NCI-H146 (cell line): ENCODE data around the gene CEL.
"Not testable (repeated sequence)": the region's sequence is repeated elsewhere in the genome, so short reads cannot be mapped to it uniquely, and the experiment has no call there.

ENCODE experiments used
- DNase-seq: peaks from one replicate; lab custom pipeline; 2025; lab: John Stamatoyannopoulos, UW

CEL gene

DNA sequence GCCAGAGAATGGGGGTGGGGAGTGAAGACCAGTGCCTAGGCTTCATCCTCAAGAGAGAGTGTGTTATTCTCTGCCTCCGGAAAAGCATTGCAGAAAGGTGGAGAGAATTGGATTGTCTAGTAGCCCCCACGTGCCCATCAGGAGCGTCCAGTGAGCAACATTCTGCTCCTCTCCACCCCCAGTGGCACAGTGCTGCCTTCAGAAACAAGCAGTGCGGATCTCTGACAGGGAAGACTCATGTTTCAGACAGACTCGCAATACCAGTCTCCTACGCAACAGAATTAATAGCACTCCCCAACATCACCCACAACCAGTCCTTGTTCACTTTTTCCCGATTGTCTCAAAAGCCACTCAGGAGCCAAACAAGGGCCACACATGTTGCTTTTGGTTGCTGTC is 14.9 kb upstream of the CEL start:
- DNase-seq: no peak

DNA sequence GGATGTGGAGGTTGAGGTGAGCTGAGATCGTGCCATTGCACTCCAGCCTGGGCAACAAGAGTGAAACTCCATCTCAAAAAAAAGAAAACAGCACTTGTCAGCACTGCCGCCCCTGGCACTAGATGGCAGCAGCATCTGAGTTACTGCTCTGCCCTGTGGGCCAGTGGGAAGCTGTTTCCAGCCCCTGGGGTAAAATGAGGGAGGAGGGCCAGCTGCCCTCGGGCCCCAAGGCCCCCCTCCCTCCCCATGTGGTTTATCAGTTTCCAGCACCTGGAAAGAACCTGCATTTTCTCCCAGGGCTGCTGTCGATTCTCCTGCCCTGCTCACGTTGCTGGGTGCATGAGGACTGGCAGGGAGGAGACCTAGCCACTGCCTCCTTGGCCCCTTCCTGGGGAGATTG is 13.2 kb upstream of the CEL start:
- no peak for DNase-seq

DNA sequence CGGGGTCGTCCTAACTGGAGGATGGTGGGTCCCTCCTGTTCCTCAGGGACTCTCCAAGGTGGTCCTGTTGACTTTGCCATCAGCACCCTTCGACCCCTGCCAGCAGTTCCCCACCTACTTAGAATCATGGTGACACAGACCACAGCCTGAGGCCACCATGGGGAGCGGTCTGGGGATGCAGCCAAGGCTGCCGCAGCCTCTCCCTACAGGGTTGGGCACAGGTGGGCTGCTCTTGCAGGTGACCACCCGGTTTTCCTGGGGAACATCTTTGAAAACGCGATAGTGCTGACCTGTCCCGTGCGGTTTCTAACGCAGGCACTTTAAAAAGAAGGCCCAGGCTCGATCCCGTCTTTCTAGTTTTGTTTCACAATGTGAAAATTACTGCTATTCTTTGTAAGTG is 12.7 kb upstream of the CEL start:
- DNase-seq: no peak

DNA sequence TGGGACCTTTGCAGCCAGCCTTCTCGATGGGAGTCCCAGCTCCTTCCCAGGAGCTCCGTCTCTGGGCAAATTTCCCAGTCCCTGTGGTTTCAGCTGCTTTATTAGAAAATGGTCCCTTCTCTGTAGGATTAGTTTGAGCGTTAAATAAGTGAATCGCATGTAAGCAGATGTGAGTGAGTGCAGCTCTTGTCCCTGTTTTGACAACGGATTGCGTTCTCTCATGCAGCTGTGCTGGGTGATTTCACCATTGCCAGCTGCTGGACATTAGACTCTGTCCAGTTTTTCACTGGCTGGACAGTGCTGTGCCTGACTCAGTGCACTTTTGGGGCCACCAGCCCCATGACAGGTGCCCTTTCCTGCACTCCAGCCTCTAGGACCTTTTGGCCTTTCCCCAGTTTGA is 11.6 kb upstream of the CEL start:
- DNase-seq: no peak

DNA sequence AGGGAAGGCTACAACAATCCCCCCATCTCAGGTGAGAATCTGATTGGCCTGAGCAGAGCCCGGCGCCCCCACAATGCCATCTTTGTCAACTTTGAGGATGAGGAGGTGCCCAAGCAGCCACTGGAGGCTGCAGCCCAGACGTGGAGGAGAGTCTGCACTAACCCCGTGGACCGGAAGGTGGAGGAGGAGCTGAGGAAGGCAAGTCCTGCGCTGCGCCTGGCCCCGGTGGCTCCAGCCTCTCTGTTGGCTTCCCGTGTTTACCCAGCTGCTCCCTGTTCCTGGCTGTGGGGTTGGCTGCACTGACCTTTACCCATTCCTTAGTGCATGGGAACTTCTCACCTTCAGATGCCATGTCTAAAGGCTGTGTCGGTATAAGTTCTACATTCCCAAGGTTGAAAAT is 11.0 kb upstream of the CEL start:
- DNase-seq: no peak

DNA sequence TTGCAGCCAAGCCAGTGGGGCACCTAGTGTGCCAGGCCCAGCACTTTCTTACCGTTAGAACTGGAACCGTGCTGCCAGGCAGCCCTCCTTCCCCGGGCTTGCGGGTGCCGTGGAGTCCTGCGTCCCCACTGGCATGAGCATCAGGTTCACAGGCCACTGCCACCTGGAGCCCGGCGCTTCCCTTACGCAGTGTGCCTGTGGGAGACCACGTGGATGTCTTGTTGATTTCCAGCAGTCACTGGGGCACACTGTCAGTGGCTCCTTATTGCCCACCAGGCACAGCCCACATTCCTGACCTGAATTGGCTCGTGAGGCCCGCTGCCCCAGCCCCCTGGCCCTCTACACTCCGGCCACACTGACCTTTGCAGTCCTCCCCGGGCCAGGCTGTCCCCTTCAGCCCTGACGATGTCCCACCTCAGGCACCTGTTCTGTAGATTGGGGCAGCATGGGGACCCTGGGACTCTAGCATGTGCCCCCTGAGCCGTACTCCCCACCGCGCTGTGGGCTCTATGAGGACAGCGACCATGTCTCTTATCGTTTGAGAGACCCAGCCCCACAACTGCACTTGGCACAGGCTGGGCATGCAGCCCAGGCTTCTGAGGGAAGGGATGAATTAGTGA is 10.4 kb upstream of the CEL start:
- DNase-seq: no peak

DNA sequence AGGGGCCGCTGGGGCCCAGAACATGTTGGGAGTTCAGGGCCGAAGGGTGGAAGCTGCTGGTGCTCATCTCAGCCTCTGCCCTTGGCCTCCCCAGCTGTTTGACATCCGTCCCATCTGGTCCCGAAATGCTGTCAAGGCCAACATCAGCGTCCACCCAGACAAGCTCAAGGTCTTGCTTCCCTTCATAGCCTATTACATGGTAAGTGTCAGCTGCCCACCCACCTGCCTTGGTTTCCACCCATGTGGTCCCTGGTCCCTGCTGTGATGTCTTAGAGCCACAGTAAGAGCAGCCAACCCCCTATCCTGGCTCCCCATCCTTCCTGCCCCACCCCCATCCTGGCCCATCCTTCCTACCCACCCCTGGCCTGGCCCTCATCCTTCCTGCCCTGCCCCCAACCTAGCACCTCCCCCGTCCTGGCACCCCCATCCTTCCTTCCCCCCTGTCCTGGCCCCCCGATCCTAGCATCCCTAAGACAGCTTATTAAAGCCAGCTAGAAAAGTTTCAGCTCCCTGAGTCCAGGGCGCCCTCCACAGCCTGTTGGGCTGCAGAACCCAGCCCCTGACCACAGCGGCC is 9.7 kb upstream of the CEL start:
- no peak for DNase-seq

DNA sequence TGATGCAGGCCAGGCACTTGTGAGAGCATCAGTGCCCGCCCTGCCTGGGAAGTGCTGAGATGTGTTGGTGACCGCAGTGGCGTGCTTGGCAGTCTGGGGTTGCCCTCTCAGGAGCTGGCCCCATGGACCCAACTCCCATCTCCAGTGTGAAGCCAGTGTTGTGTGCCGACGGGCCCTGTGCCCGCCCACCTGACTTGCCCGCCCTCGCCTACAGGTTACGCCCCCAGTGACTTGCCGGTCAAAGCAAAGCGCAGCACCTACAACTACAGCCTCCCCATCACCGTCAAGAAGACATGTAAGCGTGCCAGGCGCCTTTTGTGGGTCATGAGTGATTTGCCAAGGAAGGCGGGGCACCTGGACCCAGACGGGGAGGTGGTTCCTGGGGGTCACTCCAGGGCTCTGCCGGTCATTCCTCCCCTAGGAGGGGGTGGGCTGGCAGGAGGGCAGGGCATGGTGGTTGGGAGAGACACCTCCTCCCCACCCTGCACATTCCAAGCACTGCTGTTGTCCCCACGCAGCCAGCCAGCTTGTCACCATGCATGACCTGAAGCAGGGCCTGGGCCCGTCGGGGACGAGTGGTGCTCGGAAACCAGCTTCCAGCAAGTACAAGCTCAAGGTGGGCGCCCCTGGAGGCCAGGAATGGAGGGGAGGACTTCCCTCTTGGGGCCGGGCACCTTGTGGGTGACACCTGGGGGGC is 7.4 kb upstream of the CEL start:
- no peak for DNase-seq

DNA sequence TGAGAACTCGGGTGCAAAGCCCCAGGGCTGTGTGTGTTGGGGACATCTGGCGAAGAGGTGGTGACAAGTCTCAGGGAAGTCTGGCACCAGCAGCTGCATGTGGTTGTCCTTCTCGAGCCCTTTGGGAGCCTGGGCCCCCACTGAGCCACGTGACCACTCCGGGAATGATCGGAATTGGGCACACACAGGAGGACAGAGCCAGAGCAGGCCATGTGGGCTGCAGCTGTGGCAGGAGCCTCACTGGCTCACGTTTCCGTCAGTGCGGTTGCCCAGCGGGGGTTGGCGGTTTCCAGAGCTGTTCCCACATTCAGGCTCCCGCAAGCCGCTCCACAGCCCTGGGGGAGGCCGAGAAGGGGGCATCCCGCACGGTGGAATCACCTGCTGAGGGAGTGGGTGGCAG is 6.8 kb upstream of the CEL start:
- DNase-seq: no peak

DNA sequence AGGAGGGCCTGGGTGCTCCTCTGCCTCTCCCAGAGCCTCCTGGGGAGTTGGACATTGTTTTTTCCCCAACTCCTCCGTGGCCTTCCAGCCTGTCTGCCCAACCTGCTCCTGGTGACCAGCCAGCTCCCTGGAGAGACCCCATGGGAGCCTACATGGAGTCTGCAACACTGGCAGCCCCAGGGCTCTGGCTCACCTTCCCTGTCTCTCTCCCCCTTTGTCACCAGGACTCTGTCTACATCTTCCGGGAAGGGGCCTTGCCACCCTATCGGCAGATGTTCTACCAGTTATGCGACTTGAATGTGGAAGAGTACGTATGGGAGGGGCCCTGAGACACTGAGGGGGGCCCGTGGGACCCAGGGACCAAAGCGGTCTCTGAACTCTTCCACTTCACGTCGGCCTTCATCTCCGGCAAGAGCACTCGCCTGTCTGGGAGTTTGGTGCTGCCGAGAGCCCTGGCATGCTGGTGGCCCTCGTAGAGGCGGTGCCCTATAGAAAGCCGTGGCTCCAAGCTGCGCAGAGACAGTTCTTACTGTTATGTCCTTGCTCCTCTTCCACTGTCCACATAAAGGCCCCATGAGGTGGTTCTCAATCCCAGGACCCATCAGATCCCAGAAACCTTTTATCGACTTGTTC is 5.9 kb upstream of the CEL start:
- no peak for DNase-seq

DNA sequence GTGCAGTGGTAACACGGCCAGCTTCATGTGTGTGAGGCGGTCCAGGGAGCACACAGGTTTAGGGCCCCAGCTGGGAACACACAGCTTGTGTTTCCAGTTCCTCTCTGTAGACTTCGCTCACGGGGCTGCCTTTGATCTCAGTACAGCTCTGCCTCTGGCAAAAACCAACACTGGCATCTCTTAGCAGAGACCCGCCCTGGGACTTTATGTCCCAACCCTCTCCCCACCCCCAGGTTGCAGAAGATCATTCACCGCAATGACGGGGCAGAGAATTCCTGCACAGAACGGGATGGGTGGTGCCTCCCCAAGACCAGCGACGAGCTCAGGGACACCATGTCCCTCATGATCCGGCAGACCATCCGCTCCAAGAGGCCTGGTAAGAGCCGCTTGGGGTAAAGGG is 5.2 kb upstream of the CEL start:
- DNase-seq: no peak

DNA sequence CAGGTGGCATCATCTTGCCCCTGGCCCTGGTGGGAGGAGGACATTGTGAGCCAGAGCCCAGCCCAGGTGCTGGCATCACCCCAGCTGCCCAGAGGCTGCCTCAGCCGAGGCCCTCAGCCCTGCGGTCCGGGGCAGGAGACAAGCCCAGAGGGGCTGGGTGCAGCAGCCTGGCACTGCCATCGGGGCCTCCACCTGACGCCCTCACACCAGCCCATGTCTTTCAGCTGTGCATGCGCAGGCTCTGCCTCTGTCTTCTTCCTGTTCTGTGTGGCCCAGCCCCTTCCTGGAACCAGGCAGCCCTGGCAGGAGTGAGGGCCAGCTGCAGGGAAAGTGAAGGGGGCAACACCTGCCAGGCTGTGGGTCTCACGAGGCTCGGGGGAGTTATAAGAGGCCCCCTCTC is 4.8 kb upstream of the CEL start:
- DNase-seq: no peak

DNA sequence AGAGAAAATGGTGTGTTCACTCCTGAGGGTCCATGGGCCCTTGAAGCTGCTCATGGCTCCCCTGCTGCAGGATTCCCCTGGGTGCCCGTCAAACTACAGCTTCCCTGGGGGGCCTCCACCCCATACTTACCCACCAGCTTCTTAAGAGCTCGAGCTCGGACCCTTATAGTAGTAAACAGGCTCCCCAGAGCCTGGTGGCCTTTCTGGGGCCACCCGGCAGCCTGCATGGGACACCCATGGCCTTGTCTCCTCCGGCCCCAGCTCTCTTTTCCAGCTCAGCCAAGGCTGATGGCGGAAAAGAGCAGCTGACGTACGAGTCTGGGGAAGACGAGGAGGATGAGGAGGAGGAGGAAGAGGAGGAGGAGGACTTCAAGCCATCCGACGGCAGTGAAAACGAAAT is 4.2 kb upstream of the CEL start:
- no peak for DNase-seq

DNA sequence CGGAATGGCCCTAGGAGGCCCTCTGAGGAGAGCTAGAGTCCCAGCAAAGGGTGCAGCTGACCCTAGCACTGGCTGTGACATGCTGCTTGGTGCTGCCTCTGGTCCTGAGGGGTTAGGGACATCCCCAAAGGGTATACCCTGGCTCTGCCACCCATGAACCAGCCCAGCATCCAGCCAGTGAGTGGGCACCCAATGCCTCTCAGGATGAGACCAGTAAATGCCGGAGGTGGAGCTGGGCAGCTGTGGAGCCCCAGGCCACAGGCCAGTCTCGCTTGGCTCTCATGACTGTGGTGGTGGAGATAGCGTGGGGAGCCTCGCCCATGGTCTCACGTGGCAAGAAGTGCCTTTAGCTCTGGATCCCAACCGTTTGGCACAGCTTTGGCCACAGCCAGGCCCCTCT is 3.7 kb upstream of the CEL start:
- DNase-seq: no peak

DNA sequence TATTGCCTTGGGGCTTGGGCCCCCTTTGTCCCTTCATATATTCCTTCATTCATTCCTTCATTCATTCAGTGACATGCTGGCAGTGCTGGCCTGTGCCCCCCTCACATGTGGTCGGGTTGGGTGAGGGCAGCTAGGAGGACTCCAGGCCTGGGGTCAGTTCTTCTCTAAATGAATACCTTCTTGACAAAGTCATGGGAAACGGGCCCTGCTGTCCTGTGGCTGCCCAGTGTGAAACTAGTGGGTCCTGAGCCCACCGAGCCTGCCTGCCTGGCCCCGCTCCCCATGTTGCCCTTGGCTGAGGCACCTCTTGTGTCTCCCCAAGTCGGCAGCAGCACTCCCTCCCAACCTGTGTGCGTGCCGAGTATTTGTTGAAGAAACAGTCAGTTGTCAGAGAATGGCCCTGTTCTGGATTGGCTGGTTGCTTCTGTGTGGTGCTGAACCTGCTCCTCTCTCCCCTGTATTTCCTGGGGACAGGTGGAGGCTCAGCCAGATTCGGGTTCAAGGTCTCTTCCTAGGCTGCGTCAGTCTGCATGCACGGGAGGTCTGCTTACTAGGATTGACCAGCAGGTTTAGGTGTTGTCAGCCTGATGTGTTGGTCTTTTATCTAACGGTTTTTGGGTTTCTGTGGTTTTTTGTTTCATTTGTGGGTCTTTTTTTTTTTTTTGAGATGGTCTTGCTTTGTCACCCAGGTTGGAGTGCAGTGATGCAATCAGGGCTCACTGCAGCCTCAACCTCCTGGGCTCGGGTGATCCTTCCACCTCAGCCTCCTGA is 3.0 kb upstream of the CEL start:
- no peak for DNase-seq

DNA sequence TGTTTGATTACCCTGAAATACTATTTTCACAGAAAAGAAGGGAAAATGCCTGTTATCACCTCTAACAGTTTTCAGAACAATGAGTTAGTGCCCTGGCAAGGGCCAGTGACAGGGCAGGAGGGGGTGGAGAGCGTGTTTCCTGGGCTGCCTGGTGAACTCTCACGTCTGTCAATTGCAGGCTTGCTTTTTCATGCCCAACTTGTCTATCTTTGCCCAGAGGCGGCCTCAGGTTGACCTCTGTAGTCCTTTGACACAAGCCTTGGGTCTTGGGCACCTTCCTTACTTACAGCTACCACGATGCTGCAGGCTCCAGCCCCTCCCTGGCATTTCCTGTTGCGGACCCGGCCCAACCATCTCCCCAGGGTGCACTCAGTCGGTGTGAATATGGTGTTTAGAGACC is 2.2 kb upstream of the CEL start:
- DNase-seq: no peak

DNA sequence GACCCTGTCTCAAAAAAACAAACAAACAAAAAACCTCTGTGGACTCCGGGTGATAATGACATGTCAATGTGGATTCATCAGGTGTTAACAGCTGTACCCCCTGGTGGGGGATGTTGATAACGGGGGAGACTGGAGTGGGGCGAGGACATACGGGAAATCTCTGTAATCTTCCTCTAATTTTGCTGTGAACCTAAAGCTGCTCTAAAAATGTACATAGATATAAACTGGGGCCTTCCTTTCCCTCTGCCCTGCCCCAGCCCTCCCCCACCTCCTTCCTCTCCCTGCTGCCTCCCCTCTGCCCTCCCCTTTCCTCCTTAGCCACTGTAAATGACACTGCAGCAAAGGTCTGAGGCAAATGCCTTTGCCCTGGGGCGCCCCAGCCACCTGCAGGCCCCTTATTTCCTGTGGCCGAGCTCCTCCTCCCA is 1.4 kb upstream of the CEL start:
- peak; percentile 62 for DNase-seq

DNA sequence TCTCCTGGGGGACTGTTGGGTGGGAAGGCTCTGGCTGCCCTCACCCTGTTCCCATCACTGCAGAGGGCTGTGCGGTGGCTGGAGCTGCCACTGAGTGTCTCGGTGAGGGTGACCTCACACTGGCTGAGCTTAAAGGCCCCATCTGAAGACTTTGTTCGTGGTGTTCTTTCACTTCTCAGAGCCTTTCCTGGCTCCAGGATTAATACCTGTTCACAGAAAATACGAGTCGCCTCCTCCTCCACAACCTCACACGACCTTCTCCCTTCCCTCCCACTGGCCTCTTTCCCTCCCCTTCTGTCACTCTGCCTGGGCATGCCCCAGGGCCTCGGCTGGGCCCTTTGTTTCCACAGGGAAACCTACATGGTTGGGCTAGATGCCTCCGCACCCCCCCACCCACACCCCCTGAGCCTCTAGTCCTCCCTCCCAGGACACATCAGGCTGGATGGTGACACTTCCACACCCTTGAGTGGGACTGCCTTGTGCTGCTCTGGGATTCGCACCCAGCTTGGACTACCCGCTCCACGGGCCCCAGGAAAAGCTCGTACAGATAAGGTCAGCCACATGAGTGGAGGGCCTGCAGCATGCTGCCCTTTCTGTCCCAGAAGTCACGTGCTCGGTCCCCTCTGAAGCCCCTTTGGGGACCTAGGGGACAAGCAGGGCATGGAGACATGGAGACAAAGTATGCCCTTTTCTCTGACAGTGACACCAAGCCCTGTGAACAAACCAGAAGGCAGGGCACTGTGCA is 590 bp upstream of the CEL start:
- DNase-seq: peak; percentile 21

DNA sequence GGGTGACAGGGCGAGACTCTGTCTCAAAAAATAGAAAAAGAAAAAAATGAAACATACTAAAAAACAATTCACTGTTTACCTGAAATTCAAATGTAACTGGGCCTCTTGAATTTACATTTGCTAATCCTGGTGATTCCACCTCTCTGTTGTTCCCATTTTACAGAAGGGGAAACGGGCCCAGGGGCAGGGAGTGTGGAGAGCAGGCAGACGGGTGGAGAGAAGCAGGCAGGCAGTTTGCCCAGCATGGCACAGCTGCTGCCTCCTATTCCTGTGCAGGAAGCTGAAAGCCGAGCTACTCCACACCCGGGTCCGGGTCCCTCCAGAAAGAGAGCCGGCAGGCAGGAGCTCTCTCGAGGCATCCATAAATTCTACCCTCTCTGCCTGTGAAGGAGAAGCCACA is 788 bp downstream of the CEL start:
- DNase-seq: not testable (repeated sequence)

DNA sequence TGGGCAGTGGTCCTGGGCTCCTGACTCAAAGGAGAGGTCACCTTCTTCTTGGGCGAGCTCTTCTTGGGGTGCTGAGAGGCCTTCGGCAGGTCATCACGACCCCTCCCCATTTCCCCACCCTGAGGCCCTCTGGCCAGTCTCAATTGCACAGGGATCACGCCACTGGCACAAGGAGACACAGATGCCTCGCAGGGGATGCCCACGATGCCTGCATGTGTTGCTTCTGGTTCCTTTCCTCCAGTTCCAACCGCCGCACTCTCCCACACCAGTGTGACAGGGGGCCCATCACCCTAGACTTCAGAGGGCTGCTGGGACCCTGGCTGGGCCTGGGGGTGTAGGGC is 1.3 kb downstream of the CEL start:
- no peak for DNase-seq

DNA sequence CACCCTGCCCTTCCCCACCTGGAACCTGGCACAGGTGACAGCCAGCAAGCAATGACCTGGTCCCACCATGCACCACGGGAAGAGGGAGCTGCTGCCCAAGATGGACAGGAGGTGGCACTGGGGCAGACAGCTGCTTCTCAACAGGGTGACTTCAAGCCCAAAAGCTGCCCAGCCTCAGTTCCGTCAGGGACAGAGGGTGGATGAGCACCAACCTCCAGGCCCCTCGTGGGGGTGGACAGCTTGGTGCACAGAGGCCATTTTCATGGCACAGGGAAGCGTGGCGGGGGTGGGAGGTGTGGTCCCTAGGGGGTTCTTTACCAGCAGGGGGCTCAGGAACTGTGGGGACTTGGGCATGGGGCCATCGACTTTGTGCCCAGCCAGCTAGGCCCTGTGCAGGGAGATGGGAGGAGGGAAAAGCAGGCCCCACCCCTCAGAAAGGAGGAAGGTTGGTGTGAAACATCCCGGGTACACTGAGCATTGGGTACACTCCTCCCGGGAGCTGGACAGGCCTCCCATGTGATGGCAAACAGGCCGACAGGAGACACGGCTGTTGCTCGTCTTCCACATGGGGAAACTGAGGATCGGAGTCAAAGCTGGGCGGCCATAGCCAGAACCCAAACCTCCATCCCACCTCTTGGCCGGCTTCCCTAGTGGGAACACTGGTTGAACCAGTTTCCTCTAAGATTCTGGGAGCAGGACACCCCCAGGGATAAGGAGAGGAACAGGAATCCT is 1.9 kb downstream of the CEL start:
- DNase-seq: no peak
